ENCODE measurements around the gene MAD2L1BP. TPM values are rescaled to one million over a fixed set of nuclear protein-coding genes. Genes with fewer than 3 reads are reported as not detected.

MAD2L1BP gene
- total and polyA plus RNA-seq, 2 of the 13 experiments (the other 11 are each of a cell fraction or from before 2014, with no cell fraction given) = 54.2 to 55.5 TPM

GRCh38 chr6:43667245-43668150 lies 31.9 kb downstream of the MAD2L1BP start (continued):
- peak; percentile 32; the same call in 1 of the 2 replicates for TF ChIP-seq ZNF740 (CRISPR knock-in tag; IDR thresholded peaks at IDR 0.05)
- no peak for TF ChIP-seq ZFP36L1 (CRISPR knock-in tag; IDR thresholded peaks at IDR 0.05)
- peak; percentile 57; the same call in 1 of the 2 replicates for TF ChIP-seq SAFB2 (CRISPR knock-in tag; IDR thresholded peaks at IDR 0.05; ENCODE audit: borderline replicate concordance, low read depth)
- TF ChIP-seq CEBPZ (IDR thresholded peaks at IDR 0.05; ENCODE audit: low read length) = no peak
- peak; percentile 86 for TF ChIP-seq ZNF772 (CRISPR knock-in tag; IDR thresholded peaks at IDR 0.05)
- peak; percentile 76 for TF ChIP-seq ZSCAN31 (CRISPR knock-in tag; IDR thresholded peaks at IDR 0.05; ENCODE audit: low read depth)
- peak in 1 of 2 experiments; percentile 15; a peak in 1 of 4 replicates for TF ChIP-seq KLF16 (CRISPR knock-in tag; IDR thresholded peaks at IDR 0.05)
- TF ChIP-seq ZNF891 (CRISPR knock-in tag; IDR thresholded peaks at IDR 0.05) = peak; percentile 63; the same call in 1 of the 2 replicates
- TF ChIP-seq, protein P1, sequence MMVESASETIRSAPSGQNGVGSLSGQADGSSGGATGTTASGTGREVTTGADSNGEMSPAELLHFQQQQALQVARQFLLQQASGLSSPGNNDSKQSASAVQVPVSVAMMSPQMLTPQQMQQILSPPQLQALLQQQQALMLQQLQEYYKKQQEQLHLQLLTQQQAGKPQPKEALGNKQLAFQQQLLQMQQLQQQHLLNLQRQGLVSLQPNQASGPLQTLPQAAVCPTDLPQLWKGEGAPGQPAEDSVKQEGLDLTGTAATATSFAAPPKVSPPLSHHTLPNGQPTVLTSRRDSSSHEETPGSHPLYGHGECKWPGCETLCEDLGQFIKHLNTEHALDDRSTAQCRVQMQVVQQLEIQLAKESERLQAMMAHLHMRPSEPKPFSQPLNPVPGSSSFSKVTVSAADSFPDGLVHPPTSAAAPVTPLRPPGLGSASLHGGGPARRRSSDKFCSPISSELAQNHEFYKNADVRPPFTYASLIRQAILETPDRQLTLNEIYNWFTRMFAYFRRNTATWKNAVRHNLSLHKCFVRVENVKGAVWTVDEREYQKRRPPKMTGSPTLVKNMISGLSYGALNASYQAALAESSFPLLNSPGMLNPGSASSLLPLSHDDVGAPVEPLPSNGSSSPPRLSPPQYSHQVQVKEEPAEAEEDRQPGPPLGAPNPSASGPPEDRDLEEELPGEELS (CRISPR knock-in tag; IDR thresholded peaks at IDR 0.05) = peak; percentile 41; the same call in 1 of the 2 replicates
- no peak for TF ChIP-seq NFATC3 (CRISPR knock-in tag; IDR thresholded peaks at IDR 0.05)
- no peak for TF ChIP-seq CAMTA2 (CRISPR knock-in tag; IDR thresholded peaks at IDR 0.05; ENCODE audit: borderline replicate concordance)
- 0 out of 2 replicates have a peak, but pooled peaks have one; percentile 58 for TF ChIP-seq ZNF703 (CRISPR knock-in tag; IDR thresholded peaks at IDR 0.05; ENCODE audit: borderline replicate concordance)
- no peak for TF ChIP-seq SCMH1 (CRISPR knock-in tag; IDR thresholded peaks at IDR 0.05; ENCODE audit: borderline replicate concordance)
- peak; percentile 86; the same call in 1 of the 2 replicates for TF ChIP-seq ZNF331 (CRISPR knock-in tag; IDR thresholded peaks at IDR 0.05)
- TF ChIP-seq LCORL (IDR thresholded peaks at IDR 0.05) = no peak
- peak; percentile 72 for TF ChIP-seq LCORL (CRISPR knock-in tag; IDR thresholded peaks at IDR 0.05)
- TF ChIP-seq ZNF414 (CRISPR knock-in tag; IDR thresholded peaks at IDR 0.05) = no peak; the same call in none of the 2 replicates
- peak; percentile 16; the same call in 1 of the 2 replicates for TF ChIP-seq KMT2B (CRISPR knock-in tag; IDR thresholded peaks at IDR 0.05)
- peak; percentile 47 for TF ChIP-seq ZHX1 (CRISPR knock-in tag; IDR thresholded peaks at IDR 0.05; ENCODE audit: low read depth)
